Lower lobe of right lung (tissue), 2 donors: Measurements from ENCODE around the gene OR51G1. TPM values are rescaled to one million over a fixed set of nuclear protein-coding genes. Genes with fewer than 3 reads are reported as not detected.

Source experiments
- ATAC-seq, 2 donors: fragments of 200-7000 bp; cut with Tn5 transposase; one replicate each; pipeline ENCODE4 v1.9.1; 2020 to 2022; ENCODE audit warnings: mild to moderate bottlenecking in 2 of 2, moderate library complexity in 2 of 2
- DNase-seq: peaks from one replicate; pipeline ENCODE4 v3.0.0-alpha.2; 2020
- H3K27ac ChIP-seq: fragments of 200-600 bp; one replicate; pipeline ENCODE4 v1.8.0; 2022
- H3K27me3 ChIP-seq: fragments of 200-600 bp; one replicate; pipeline ENCODE4 v1.8.0; 2022; ENCODE audit warnings: low read depth
- H3K36me3 ChIP-seq: fragments of 200-600 bp; one replicate; pipeline ENCODE4 v1.8.0; 2022; ENCODE audit warnings: mild to moderate bottlenecking
- H3K4me1 ChIP-seq: fragments of 200-600 bp; one replicate; pipeline ENCODE4 v1.8.0; 2022
- H3K4me3 ChIP-seq: fragments of 200-600 bp; one replicate; pipeline ENCODE4 v1.8.0; 2022; ENCODE audit warnings: mild to moderate bottlenecking
- H3K9me3 ChIP-seq: fragments of 200-600 bp; one replicate; pipeline ENCODE4 v1.8.0; 2022
- intact Hi-C: fragments of 100-400 bp; cut with DNase I; formaldehyde crosslinking; loops from one replicate; pipeline ENCODE4 v1.11.0; 2022
- total RNA-seq: library from RNA; stranded (reverse); fragmentation: NEBNext Ultra II Directional; extraction: Animal tissue kit (Norgen Biotek cat#: 25700); gene quantifications from one replicate; pipeline ENCODE4 v1.2.1, GENCODE V29; 2021
- TF ChIP-seq, protein P1 (sequence below): fragments of 200-600 bp; IDR thresholded peaks from one replicate; pipeline ENCODE4 v1.8.0; 2022; ENCODE audit warnings: antibody characterized with exemption, mild to moderate bottlenecking
- donor health status: DM: no; HTN: yes; CAD: no; lungs with severe emphysema.

OR51G1 gene
- total RNA-seq, 1 donor from 2014 or later = not detected

DNA sequence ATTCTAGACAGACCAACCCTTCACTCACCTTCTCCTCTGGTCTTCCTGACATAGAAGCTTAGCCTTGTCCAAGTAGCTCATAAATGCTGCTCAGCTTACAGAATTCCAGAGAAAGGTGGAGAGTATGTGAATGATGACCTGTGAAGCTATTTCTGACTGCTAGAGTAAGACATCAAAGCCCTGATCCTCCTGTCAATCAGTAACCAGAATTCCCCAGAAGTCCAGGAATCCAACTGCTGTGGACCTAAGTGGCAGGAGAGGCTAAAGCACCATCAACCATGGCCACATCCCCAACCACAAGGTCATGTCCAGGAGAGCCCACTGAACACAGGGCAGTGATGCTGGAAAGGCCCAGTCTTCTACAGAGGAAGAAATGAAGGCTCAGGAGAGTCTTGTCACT, 7.6 kb downstream of the OR51G1 start:
- no peaks in the 10 kb centered on the region for H3K27me3 ChIP-seq
- intact Hi-C loops = no loop called here
- no peak overlapping the region for H3K27ac ChIP-seq
- H3K36me3 ChIP-seq = no peaks in the 10 kb centered on the region
- no peak for DNase-seq
- no peaks in the 10 kb centered on the region for H3K4me1 ChIP-seq
- no peak for ATAC-seq
- H3K9me3 ChIP-seq = no peaks in the 10 kb centered on the region
- TF ChIP-seq, protein P1, sequence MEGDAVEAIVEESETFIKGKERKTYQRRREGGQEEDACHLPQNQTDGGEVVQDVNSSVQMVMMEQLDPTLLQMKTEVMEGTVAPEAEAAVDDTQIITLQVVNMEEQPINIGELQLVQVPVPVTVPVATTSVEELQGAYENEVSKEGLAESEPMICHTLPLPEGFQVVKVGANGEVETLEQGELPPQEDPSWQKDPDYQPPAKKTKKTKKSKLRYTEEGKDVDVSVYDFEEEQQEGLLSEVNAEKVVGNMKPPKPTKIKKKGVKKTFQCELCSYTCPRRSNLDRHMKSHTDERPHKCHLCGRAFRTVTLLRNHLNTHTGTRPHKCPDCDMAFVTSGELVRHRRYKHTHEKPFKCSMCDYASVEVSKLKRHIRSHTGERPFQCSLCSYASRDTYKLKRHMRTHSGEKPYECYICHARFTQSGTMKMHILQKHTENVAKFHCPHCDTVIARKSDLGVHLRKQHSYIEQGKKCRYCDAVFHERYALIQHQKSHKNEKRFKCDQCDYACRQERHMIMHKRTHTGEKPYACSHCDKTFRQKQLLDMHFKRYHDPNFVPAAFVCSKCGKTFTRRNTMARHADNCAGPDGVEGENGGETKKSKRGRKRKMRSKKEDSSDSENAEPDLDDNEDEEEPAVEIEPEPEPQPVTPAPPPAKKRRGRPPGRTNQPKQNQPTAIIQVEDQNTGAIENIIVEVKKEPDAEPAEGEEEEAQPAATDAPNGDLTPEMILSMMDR = no peak
- H3K4me3 ChIP-seq = no peak overlapping the region

DNA sequence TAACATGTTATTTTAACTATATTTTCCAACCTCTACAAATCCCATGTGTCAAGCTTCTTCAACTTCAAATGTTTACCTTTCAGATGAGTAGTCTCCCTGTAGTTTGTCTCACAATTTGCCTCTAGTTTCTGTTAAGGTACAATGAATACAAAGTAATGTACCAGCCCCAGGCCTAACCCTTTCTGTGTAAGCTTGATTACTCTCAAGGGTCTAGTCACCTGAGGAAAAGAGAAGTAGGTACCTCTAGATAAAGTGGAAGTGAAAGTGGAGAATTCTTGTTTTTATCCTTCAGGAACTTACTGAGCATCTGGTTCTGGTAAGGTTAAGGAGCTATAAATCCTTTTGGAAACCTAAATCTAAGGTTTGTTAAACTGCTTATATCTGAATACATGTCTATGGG, 20.7 kb downstream of the OR51G1 start, which contains the start of gene OR51A7:
Gene OR51A7 (plus strand): TSS at position 300 of the 400 bp plus-strand sequence. CDS start 3,587 bp downstream, outside the sequence.
- DNase-seq = no peak
- no peaks in the 10 kb centered on the region for H3K4me1 ChIP-seq
- H3K27me3 ChIP-seq = no peaks in the 10 kb centered on the region
- no peak within 1 kb of the TSS for H3K27ac ChIP-seq
- H3K4me3 ChIP-seq = no peak within 1 kb of the TSS
- H3K36me3 ChIP-seq = no peaks in the 10 kb centered on the region
- ATAC-seq = no peak
- no peaks in the 10 kb centered on the region for H3K9me3 ChIP-seq
- TF ChIP-seq, protein P1 = no peak
- intact Hi-C loops = no loop called here

DNA sequence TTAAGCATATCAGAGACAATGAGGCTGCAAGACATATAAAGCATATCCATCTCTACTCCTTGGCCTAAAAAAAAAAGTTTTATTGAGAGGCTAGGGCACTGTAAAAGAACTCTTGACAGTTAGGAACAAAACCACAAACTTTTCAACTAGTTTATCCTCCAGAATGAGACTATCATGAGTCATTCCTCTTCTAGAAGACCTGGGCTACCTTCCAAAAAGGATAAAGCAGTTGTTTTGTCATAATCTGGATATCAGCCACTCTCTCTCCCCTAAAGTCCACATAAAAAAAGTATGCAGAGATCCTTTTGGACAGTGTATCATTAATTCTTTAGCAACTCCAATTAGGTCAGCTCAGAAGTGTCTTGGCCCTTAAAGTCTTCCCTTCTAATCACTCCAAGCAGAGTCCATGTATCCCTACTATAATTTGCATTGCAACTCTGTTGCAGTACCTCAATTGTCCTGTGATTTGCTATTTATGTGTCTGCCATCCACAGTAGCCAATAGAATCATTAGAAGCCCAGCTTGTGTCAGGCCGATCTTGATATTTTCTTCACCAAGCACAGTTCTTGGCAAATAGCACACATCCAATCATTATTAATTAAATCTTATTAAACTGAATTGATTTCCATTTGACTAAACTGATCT, 32.0 kb downstream of the OR51G1 start:
- Histone ChIP-seq H3K36me3 (no peaks in the 10 kb centered on the region), H3K27ac (no peak overlapping the region), H3K27me3 (no peaks in the 10 kb centered on the region), H3K4me1 (no peaks in the 10 kb centered on the region), H3K9me3 (no peaks in the 10 kb centered on the region), H3K4me3 (no peak overlapping the region)
- TF ChIP-seq, protein P1 = no peak
- no peak for ATAC-seq
- intact Hi-C loops = no loop called here
- no peak for DNase-seq

DNA sequence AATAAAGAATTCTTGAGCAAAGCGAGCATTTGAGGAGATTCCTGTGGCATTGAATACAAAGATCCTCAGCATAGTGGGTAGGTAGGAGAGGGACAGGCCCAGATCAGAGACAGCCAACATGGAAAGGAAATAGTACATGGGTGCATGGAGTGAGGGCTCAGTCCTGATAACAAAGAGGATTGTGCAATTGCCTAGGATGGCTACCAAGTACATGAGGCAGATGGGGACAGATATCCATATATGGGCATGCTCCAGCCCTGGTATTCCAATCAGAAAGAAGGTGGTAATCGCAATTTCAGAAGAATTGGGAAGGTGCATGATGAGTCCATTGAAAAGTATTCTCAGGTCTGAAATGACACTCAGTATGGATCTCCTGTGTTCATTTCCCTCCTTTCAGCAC, 33.9 kb downstream of the OR51G1 start:
- no peaks in the 10 kb centered on the region for H3K27me3 ChIP-seq
- DNase-seq = no peak
- intact Hi-C loops = no loop called here
- H3K36me3 ChIP-seq = no peaks in the 10 kb centered on the region
- TF ChIP-seq, protein P1 = no peak
- no peak for ATAC-seq
- no peaks in the 10 kb centered on the region for H3K9me3 ChIP-seq
- no peak overlapping the region for H3K27ac ChIP-seq
- no peaks in the 10 kb centered on the region for H3K4me1 ChIP-seq
- H3K4me3 ChIP-seq = no peak overlapping the region

DNA sequence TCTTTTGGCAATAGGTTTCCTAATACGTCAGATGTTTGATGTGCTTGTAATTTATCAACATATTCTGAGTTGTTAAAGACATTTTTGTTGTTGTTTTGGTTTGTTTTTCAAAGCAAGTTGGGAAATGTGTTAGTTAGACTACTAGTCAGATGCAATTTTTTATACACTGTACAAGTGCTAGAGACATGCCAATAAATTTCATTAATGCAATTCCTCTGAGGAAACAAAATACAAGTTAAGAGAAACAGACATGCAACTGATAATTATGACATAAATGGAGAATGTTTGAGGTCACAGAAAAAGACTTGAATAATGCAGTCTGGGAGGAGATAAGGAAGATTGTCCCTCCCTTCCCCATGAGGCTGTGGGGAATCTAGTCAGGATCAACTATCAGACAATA, 36.5 kb downstream of the OR51G1 start:
- Histone ChIP-seq H3K36me3 (no peaks in the 10 kb centered on the region), H3K4me3 (no peak overlapping the region), H3K27me3 (no peaks in the 10 kb centered on the region), H3K4me1 (no peaks in the 10 kb centered on the region), H3K9me3 (no peaks in the 10 kb centered on the region), H3K27ac (no peak overlapping the region)
- intact Hi-C loops = no loop called here
- no peak for DNase-seq
- no peak for ATAC-seq
- TF ChIP-seq, protein P1 = no peak
